NCI-H128 (cell line): Measurements from ENCODE around the gene SLC41A2.

Experiments used
- DNase-seq: peaks from one replicate; lab custom pipeline; 2025; ENCODE audit not compliant: unreplicated experiment; lab: John Stamatoyannopoulos, UW

SLC41A2 gene

DNA sequence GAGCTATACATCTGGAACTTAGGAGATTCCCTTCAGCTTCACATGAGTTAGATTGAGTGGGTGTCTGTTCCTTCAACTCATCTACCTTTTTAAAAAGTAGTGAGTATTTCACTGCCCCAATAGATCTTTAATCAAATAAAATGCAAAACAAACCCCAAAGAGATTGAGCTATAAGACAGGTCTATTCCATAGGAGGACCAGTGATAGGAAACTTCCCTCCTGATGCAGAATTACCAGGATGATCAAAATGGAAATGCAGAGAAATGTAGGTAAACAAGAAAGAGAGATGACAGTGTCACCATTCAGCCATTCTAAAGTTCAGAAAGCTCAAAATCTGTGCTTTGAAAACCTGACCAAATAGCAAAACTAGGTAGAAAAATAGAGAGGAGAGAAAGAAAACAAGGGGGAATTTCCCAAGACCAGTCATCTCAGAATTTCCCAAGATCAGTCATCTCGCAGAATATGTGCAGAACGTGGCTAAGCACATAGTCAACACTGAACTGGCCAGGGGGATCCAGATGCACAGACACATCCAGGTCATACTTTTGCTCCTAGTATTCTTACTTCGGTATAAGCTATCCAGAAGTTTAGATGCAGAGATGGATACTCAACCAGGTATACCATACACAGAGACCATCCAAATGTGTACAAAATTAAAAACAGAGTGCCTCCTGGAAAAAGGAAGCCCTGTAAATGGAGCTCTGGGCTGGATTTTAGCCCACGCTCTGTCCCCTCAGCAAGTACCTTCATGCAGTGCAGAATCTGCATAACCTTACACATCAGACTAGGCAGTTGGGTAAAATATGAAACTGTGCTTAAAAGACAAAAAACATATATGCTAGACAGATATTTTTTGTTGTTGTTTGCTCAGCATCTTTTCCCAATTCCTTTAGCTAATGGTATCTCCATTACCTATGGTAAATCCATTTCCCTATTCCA lies 27.4 kb downstream of the SLC41A2 start:
- DNase-seq = no peak

DNA sequence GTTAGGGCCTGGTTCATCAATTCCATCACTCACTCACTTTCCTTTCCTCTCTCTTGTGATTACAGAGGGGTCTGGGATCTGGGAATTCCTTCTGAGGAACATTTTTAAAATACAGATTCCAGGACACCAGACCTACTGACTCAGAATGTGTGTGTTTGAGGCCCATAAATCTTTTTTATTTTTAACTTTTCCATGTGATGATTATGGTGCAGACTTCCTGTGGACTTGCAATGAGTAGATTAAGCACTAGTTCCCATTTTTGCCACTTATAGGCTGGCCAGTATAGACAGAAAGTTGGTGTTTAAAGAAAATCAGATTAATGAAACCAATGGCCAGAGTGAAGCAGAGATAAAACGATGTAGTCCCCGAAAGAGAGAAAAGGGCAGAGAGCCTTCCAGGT lies 28.1 kb downstream of the SLC41A2 start:
- DNase-seq = no peak

DNA sequence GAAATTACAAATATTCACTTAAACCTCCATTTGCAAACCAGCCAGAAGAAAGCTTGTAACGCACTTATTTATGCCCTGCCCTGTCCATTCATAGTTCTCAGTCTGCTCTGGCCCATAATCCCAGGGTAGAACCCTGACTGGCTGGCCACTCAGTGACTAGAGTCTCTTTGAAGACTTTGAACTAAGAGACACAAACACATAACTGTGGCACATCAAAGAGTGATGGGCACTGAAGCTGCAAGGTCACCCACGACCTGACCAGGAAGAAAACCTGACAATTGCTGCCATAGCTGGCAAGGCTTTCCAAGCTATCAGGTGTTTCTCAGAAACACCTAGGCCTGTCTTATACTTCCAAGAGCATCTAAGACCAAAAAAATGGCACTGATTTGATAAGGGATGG lies 28.7 kb downstream of the SLC41A2 start:
- no peak for DNase-seq

DNA sequence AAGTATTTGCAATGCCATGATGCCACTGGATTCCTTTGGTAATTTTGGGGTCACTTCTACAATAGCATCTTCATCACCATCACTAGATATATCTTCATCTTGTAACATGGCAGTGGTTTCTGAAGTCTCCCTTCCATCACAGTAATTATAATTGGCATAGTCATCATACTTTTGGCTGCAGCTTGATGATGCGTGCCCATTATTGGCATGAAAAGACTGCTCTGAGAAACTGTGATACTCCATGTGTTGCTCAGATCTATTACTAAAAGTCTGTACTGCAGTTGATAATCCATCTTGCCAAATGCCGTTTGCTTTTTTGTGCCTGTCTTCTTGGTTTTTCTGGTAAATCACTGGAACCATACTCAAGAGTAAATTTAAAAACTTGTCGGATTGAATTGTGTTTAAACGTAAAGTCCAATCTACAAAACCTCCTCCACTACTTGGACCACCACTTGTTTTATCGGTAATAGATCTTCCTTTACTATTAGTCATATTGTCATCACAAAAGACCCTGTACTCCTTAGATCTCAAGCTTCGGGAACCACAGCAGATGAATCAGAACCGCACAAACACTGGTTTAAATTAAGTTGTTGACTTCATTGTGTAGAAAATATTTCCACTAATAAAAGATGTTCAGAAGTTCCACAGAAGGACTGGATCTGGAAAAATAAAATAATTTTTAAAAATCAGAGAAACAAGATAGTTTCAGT lies 29.9 kb downstream of the SLC41A2 start:
- no peak for DNase-seq

DNA sequence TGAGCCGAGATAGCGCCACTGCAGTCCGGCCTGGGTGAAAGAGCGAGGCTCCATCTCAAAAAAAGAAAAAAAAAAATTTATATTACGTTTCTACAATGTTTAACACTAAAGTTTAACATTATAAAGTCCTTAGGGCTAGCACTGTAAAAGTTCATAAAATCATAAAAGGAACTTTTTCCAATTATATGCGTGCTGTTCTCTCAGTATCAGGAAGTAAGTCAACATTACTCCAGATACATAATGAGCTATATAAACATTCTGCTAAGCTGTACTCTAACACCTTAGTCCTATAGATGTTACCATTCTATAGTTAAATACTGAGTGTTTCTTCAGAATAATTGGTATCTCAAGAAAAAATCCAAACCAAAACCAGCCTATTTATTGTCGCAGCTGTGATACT lies 32.6 kb downstream of the SLC41A2 start:
- no peak for DNase-seq

DNA sequence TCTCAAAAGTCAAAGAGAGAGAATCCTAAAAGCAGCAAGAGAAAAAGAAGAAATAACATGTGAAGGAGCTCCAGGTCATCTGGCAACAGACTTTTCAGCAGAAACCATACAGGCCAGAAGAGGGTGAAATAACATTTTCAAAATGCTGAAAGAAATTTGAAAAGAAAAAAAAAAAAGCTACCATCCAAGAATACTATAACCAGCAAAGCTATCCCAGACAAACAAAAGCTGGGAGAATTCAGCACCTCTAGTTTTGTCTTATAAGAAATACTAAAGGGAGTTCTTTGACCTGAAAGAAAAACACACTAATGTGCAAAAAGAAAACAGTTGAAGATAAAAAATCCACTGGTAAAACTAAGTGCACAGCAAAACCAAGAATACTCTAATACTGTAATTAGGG lies 36.8 kb downstream of the SLC41A2 start:
- no peak for DNase-seq

DNA sequence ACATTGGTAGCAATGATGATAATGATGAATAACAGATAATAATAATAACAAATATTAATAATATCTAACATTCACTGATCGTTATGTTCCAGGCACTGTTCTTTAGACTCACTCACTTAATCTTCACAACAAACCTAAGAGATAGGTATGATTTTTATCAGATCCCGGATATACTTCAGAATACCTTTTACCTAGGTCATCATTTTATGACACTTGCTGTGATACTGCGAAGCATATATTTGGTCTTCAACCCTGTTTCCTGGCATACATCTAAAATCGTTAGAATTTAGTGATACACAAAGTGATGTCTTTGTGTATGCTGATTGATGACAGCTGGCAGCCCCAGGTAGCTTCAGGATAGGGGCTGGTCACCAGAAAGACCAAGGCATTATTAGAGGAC lies 46.1 kb downstream of the SLC41A2 start:
- no peak for DNase-seq

DNA sequence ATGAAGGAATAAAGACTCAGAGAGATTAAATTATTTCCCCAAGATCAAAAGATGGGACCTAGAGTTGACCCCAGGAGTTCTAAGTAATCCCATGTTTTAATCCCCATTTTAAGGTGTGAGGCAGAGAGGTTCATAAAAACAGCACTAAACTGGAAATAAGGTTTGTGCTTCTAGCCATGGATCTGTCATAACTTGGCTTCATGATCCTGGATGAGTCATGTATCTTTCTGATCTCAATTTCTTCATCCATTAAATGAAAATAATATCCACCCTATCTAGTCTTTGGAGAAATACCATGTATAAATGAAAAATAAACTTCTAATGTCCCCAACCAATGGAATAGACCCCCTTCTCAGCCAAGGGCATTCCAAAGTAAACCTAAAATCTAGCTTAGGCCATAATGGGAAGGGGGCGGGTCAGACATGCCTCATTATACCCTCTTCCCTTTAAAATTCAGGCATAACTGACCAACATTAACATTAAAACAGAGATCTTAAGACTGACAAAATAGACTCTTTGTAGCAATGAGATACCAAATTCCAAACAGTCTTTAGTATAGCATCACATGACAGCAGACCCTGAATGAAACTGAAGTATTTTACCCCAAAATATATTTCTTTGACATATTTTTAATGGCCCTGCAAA lies 47.8 kb downstream of the SLC41A2 start:
- no peak for DNase-seq

DNA sequence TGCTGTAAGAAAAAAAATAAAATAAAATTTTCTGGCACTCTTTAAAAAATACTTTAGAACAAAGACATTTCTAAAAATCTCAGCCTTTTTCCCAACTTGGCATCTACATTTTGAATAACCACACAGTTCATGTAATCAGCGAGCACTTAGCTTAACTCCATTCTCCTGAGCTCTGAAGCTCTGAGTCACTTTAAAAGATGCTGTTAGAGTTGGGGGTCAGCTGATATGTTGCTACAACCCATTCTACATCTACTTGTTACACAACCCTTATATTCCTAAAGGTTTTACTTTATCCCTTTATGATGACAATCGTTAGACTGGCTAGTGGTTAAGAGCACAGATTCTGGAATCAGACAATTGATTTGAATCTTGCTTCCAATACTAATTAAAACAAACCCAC lies 48.3 kb downstream of the SLC41A2 start:
- no peak for DNase-seq
